ENCODE results near the gene MYL4.

GRCh38 chr17:47254403-47254943, 45.3 kb downstream of the MYL4 start:
- TF ChIP-seq POLR2A (IDR thresholded peaks at IDR 0.05) (no peak), POLR2AphosphoS5 (IDR thresholded peaks at IDR 0.05; ENCODE audit: insufficient read depth in 1 of 2, low read depth in 1 of 2) (no peak)
- TF ChIP-seq, protein P1, sequence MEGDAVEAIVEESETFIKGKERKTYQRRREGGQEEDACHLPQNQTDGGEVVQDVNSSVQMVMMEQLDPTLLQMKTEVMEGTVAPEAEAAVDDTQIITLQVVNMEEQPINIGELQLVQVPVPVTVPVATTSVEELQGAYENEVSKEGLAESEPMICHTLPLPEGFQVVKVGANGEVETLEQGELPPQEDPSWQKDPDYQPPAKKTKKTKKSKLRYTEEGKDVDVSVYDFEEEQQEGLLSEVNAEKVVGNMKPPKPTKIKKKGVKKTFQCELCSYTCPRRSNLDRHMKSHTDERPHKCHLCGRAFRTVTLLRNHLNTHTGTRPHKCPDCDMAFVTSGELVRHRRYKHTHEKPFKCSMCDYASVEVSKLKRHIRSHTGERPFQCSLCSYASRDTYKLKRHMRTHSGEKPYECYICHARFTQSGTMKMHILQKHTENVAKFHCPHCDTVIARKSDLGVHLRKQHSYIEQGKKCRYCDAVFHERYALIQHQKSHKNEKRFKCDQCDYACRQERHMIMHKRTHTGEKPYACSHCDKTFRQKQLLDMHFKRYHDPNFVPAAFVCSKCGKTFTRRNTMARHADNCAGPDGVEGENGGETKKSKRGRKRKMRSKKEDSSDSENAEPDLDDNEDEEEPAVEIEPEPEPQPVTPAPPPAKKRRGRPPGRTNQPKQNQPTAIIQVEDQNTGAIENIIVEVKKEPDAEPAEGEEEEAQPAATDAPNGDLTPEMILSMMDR (IDR thresholded peaks at IDR 0.05): no peak
